NCI-H2196 (cell line): ENCODE data around the gene CCDC85C.

ENCODE experiments used
- DNase-seq: peaks from one replicate; lab custom pipeline; 2025; ENCODE audit not compliant: unreplicated experiment; lab: John Stamatoyannopoulos, UW

CCDC85C gene

DNA sequence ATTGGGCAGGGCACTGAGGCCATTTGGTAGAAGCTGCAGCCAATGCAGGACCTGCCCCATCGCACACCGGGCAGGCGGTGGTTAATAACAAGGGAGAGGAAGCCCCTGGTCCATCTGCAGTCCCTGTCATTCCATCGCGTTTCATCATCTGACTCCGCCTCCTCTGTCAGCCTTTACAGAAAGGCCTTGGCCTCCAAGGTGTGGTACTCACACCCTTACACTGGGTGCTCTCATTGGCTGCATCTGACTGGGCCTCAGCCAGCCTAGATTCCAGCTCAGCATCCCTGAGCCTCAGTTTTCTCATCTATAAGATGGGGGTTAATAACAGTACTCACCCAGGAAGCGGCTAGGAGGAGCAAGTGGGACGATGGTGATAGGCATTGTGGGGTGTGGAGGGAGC lies 26.2 kb upstream of the CCDC85C start:
- DNase-seq, result no peak

DNA sequence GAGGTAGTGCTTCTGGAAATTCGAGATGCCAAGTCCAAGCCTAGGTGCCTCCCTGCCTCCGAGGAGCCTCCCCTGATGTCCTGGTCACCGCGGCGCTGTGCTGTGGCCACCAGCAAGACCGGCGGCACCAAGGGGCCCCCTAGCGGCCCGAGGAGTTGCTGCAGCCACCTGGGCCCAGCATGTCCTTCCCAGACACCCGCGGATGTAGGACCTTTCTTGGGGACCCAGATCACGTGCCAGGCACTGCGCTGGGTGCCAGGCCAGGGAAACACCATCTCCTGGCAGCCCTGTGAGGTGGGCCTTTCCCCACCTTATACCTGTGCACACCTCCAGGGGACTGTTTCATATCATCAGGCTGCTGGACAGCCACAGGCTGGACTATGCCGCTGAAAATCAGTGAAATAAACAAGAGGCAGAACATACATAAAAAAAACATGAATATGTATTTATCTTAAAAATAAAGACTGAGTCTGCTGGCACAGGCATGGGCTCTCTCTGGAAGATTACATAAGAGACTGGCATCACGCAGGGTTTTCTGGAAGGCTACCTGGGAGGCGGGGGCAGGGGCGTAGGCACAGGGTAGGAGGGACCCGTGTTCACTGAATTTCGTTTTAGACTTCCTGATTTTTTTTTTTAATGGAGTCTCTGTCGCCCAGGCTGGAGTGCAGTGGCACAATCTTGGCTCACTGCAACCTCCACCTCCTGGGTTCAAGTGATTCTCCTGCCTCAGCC lies 25.0 kb upstream of the CCDC85C start:
- peak; percentile 44 for DNase-seq

DNA sequence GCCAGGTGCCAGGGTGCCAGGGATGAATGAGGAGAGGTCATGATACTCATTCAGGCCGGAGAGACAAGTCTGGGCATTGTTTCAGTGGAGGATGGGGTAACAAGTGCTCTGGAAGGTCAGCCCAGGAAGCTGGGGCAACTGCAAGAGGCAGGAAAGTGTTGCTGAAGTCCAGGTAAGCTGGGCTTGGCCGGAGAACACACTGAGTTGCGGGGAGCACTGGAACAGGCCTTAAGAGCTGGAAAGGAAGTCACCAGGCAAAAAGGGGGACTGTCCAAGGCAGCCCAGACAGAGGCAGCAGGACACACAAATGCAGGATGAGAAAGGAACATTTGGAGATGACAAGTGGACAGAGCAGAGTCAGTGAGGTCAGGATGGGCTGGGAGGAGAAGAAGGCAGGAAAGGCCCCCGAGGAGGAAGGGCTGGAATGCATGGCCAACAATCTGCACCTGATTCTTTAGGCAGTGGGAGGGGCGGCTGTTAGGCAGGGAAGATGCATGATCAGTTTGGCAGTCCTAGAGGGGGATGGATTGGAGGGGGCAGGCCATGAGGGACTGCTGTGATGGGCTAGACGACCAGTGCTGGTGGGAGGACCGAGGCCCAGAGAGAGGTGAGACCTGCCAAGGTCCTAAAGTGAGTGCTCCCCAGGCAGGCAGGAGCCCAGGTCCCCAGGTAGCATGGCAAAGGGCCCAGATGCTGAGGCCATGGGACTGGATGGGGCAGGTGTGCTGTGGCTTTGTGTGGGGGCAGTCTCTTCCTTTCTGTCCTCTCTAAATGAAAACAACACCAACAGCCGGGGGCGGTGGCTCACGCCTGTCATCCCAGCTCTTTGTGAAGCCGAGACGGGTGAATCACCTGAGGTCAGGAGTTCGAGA lies 23.7 kb upstream of the CCDC85C start:
- DNase-seq, result no peak

DNA sequence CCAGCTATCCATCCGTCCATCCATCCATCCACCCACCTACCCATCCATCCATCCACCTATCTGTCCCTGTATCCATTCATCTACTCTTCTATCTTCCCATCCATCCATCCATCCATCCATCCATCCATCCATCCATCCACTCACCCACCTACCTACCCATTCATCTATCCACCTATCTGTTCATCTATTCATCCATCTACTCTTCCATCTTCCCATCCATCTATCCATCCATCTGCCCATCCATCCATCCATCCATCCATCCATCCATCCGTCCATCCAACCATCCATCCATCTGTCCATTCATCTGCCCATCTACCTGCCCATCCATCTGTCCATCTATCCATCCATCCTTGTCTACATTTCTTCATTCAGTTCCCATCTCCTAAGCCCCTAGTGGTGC lies 23.1 kb upstream of the CCDC85C start:
- no peak for DNase-seq

DNA sequence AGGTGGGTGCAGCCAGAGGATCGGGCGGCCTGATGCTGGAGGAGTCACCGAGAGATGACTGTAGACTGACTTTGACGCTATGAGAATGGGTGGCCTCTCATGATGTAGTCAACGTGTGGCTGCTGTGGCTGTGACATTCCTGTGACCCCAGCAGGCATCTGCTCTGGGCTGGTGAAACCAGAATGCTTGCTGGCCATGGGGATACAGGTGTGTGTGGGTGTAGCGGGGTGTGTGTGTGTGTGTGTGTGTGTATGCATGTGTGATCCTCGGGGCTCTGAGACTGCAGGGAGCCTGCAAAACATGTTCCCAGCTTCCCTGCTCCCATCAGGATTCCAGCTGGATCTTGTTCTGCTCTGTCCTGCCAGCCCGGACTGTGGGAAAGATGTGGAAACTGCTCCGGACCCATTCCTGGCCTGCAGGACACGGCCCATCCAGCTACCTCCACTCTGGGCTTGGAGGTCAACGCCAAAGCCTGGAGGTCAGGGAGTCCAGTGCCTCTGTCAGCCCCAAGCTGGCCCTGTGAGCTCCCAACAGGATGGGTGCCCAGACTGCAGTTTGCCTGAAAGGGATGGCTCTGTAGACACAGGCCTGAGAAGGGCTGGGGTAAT lies 22.1 kb upstream of the CCDC85C start:
- no peak for DNase-seq

DNA sequence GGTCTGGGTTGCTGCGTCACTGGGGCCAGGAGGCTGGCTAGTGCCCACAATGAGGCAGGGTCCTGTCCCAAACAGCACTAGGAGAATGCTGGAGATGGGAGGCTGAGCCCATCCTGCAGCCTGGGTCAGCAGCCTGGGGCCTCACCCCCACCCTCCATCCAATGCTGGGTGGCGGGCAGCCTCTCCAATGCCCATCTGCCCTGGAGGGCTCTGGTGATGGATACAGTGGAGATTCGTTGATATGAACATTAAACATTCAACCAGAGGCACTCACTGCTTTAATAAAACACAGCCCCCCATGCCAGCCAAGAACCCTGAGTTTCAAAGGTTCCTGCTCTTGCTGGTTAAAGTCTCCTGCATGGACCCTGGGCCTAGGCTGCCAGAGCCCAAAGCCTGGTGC lies 21.5 kb upstream of the CCDC85C start:
- no peak for DNase-seq

DNA sequence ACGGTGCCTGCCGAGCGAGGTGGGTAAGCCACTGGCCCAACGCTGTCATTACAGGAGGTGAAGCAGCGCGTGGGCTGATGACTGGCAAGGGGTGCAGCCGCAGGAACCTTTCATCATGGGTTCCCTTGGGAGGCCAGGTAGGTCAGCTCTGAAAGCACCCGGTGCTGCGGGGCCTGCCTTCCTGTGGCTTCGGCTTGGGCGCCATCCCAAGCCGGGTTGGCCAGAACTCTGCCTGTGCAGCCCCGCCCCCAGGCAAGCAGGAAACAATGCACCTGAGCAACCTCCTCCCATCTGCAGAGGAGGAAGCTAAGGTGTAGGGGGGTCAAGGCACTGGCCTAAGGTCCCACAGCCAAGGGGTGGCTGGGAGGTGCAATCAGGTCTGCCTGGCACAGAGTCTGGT lies 21.0 kb upstream of the CCDC85C start:
- DNase-seq, result no peak

DNA sequence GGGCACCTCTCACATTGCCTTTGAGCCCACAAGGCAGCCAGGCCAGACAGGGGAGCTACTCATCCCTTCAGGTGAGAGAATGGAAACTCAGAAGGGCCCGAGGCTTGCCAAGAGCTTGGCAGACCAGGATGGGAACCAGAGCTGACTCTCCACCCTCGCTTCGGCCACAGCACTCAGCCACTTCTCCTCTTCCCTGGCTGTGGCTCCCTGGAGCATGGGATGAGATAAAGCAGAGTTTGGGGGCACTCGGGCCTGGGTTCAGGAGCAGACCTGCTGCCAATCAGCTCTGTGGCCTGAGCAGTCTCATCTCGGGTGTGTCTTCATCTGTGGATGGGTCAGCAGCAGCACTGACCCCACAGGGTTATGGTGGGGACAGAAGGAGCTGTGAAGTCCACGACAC lies 20.0 kb upstream of the CCDC85C start:
- DNase-seq, result no peak

DNA sequence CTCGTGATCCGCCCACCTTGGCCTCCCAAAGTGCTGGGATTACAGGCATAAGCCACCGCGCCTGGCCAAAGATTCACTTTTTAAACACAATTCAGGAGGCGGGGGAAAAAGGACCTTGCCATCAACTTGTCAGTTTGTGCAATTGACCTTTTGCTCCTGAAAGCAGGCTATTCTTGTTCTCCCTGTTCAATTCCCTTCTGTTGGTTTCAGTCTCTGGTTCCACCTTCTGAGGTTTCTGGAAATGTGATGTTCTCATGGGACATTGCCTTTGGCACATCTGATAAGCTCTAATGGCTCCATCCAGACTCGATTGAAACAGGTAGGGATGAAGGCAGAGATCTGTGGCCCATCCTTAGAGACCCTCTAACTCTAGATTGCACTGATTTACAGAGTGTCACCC lies 17.9 kb upstream of the CCDC85C start:
- DNase-seq, result no peak

DNA sequence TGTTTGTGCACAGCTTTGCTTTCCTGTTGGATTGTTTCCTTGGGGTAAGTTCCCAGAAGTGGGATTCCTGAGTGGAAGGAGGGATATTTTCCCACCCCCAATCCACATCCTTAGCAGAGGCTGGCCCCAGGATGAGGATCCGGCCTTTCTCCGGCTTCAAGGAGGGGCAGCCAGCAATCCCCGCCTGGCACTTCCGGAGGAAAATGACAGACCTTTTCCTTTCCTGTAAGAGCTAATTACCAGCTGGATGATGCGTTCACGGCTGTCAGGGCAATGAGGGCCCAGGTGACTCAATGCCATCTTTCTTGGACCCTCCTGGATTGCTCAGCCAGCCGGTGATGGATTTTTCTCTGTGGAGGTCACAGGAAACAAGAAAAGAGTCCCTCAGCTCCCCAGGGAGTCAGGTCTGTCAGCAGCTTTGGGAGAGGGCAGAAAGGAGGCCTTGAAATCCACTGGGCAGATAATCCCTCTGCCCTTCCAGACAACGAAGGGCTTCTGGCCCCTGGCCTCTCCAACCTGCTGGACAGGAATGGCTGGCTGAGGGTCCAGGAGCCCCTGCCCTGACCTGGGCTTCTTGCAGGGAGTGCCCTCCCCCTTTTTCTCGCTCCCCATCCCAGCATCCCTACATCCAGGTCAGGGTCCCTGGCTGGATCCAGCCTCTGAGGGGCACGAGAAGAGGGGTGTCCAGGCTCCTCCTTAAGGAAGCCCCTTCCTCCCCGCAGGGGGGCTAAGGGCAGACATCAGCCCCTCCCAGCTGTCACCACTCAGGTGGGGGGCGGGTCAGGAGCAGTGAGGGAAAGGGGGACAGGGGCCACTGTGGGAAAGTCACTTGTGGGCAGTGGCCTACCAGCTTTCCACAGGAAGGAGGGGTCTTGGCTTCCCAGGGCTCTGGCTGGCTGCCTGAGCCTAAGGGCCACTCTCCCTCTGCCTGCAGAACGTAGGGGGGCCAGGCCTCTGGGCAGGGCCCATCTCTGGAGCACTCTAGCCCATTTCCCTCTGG lies 16.1 kb upstream of the CCDC85C start:
- DNase-seq, result no peak

DNA sequence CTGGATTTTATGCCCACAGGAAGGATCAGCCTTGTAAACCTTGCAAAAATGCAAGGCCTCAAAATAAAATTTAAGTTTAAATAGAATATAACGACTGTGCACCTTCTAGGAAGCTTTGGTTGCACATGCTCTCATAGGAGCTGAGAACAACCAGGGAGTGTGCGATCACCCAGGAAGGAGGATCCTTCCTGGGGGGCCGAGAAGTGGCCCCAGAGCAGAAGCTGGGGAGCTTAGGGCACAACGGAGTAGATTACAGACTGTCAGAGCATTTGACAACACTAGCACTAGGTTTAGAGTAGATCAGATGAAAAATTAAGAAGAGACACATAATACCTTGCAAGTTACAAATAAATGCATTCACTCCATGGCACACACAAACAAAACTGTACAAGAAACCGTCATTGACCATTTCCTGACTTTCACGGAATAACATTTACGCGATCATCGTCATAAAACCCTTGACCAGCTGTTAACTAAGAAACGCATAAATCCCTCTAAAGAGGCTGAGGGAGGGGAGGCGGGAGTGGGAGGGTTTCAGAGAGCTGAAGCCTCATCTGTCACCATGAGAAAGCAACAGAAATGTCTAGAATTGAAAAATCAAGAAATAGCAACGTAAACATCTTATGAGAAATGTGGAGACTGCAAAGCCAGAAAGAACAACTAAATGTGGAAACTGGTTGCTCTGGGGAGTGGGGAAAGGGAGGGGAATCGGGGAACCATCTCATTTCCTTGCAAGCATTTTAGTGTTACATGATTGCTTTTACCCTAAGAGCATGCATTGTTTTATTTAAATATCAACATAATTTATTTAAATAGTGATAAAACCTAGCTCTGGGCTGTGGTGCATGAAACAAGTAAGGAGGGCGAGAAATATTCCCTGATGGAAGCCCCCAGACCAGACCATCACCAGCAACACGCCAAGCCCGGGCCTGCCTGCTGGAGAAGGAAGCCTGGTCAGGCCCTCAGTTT lies 13.1 kb upstream of the CCDC85C start:
- DNase-seq, result no peak

DNA sequence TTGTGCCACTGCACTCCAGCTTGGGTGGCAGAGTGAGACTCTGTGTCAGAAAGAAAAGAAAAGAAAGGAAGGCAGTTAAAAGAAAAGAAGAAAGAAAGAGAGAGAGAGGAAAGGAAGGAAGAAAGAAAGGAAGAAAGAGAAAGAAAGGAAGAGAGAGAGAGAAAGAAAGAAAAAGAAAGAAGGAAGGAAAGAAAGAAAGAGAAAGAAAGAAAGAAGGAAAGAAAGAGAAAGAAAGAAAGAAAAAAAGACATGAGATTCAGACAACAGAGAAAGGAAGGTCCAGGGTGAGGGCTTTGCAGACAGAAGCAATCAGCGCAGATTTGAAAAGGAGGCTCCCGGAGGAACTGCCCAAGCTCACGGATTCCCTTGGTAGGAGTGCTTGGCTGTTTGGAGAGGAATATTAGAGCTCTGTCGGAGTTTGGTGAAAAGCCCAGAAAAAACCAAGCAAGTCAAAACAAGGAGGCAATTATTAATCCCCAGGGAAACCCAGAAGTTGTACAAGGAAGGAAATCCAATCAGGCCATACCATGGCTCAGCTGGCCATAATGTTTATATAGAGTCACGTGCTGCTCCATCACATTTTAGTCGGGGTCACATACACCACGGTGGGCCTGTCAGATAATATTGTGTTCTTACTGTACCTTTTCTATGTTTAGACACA lies 11.6 kb upstream of the CCDC85C start:
- no peak for DNase-seq

DNA sequence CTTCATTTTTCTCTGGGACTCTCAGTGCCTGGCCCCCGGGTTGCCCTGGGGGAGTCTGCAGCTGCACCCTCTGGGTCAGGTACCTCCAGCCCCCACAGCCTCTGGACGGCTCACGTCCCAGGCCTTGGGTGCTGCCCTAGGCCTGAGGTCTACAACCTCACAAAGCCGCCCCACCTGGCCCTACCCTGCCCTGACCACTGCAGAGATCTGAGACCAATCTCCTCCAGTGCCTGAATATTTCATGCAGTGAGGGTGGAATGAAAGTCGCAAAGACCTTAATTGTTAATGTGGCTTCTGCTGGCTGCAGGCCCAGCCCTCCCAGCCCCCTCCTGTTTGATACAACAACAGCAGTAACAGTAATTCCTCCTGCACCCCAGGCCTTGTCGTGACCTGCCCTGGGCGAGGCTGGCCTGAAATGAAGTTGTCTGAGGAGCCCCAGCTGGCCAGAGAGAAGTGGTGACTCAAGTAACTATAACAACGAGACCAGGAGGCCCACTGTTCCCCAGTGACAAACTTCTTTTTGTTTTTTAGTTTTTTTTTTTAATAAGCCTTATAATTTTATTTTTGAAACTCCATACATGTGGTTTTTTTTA lies 8.8 kb upstream of the CCDC85C start:
- no peak for DNase-seq

DNA sequence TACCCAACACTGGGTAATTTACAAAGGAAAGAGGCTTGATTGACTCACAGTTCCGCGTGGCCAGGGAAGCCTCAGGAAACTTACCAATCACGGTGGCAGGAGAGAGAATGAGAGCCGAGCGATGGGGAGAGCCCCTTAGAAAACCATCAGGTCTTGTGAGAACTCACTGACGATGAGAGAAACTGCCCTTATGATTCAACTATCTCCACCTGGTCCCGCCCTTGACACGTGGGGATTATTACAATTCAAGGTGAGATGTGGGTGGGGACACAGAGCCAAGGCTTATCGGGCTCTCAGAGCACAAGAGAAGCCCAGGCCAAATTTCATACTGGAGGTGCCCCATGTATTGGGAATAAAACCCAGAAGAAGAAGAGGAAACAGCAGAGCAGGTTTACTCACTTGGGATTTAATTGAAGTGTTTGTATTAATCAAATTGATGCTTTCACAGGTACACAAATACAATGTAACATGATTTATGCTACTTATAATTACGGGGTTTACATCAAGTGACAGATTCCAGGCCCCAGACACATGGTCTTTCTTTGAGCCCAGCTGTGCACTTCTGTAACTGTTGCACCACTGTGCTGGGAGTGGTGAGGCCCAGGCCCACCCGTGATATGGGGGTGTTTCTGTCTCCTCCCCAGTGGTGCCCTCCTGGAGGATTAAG lies 8.2 kb upstream of the CCDC85C start:
- DNase-seq, result no peak

DNA sequence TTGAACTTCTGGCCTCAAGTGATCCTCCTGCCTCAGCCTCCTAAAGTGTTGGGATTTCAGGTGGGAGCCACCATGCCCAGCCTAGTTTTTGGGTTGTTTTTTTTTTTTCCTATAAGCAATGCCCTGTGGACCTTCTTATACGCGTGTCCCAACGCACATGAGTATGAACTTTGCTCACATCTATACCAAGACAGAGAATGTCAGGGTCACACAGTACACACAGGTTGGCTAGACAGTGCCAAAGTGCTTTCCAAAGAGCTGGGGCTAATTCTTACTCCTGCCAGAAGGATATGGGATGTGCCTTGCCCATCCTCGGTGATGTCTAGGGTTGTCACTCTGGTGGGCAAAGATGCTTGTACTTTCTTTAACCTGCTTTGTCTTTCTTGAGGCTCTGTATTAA lies 7.6 kb upstream of the CCDC85C start:
- no peak for DNase-seq

DNA sequence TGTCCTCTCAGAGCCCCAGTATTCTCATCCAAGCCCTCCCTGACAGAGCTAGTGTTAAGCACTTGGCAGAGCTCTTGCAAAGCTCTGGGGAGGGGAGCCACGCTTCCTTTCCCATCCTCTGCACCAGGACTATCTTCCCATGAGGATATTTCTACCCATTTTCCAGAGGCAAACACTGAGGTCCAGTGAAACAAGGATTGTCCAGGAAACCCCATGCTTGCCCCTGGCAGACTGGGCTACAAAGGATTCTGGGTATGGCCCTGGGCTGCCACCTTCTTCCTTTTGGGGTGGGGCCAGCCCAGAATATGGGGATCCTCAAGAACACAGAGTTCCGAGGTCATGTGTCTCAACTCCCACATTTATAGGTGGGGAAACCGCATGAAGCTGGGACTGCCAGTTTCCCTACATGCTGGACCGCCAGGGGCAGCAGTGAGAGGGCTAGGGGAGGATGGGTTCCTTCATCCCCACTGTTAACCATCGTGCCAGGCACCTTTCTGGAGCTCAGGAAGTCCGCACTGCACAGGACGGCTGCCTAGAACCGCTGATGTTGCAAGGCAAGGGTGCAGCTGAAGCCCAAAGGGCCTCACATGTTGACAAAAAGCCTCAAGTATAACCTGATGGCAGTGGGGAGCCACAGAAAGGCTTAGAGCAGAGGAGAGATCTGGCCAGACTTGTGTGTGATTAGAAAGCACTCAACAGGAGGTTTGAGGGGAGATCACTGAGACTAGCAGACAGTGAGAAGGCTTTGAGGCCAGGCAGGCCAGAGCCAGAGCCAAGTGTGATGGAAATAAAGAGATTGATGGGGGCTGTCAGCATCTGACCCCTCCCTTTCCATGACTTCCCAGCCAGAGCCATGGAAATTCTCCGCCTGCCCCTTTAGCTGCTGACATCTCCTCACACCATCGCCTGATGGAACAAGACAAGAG lies 5.5 kb upstream of the CCDC85C start:
- no peak for DNase-seq

DNA sequence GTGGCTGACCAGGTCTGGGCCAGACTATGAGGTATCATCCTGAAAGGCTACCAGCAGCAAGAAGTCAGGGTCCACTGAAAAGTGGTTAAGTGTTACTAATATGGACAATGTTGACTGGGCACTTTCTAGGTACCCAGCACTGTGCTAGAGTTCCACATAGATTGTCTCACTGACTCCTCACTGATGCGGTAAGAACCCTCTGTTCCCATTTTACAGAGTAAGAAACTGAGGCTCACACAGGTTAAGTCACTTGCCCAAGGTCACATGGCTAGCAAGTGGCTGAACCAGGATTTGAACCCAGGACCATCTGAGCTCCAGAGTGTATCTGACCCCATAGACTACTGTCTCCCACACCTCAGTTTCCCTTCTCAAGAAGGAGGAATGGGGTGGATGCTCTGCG lies 4.6 kb upstream of the CCDC85C start:
- no peak for DNase-seq
